HepG2 (cell line): Measurements from ENCODE around the gene CMTM1. TPM values are rescaled to one million over a fixed set of nuclear protein-coding genes. Genes with fewer than 3 reads are reported as not detected.
A peak's percentile ranks its signal among the peaks of the same experiment; 100 is the strongest.

ENCODE experiments used
- CCDC6 ChIP-seq: sonication (generic); formaldehyde crosslinking; IDR thresholded peaks from 2 replicates; pipeline ENCODE4 v1.8.1; 2022; ENCODE audit warnings: mild to moderate bottlenecking, missing genetic modification reagents, moderate library complexity
- CENPX ChIP-seq: sonication (generic); formaldehyde crosslinking; IDR thresholded peaks from 2 replicates; pipeline ENCODE4 v1.9.0; 2021; ENCODE audit warnings: mild to moderate bottlenecking, missing genetic modification reagents, moderate library complexity
- ESRRA ChIP-seq: sonication (generic); formaldehyde crosslinking; IDR thresholded peaks from 2 replicates; pipeline ENCODE4 v1.5.1; 2020; ENCODE audit warnings: mild to moderate bottlenecking, low read depth, missing genetic modification reagents
- HMG20A ChIP-seq: IDR thresholded peaks from 2 replicates; pipeline ENCODE4 v1.6.1; 2016; ENCODE audit warnings: borderline replicate concordance
- HOXA7 ChIP-seq: sonication (generic); formaldehyde crosslinking; IDR thresholded peaks from 2 replicates; pipeline ENCODE4 v1.8.1; 2022; ENCODE audit warnings: mild to moderate bottlenecking, missing genetic modification reagents, moderate library complexity
- KDM2A ChIP-seq: sonication (generic); formaldehyde crosslinking; IDR thresholded peaks from 2 replicates; pipeline ENCODE4 v1.4.0; 2020; ENCODE audit warnings: low read depth, missing genetic modification reagents, borderline replicate concordance
- KDM6A ChIP-seq: IDR thresholded peaks from 2 replicates; pipeline ENCODE4 v1.6.1; 2016; ENCODE audit warnings: low read depth
- MTA3 ChIP-seq: sonication (generic); formaldehyde crosslinking; IDR thresholded peaks from 2 replicates; pipeline ENCODE4 v1.4.0; 2020; ENCODE audit warnings: missing genetic modification reagents
- PRPF4 ChIP-seq: fragments of 200-400 bp; formaldehyde crosslinking; IDR thresholded peaks from 2 replicates; pipeline ENCODE4 v1.6.1; 2016; ENCODE audit warnings: low read length, low read depth; ENCODE audit not compliant: poor library complexity, severe bottlenecking
- ZFP62 ChIP-seq: sonication (generic); formaldehyde crosslinking; IDR thresholded peaks from 2 replicates; pipeline ENCODE4 v1.4.0; 2020; ENCODE audit warnings: missing genetic modification reagents
- ZNF10 ChIP-seq: sonication (generic); formaldehyde crosslinking; IDR thresholded peaks from 2 replicates; pipeline ENCODE4 v1.4.0; 2020; ENCODE audit warnings: mild to moderate bottlenecking, low read depth, missing genetic modification reagents, borderline replicate concordance
- ZNF343 ChIP-seq: sonication (generic); formaldehyde crosslinking; IDR thresholded peaks from 2 replicates; pipeline ENCODE4 v1.4.0; 2020; ENCODE audit warnings: mild to moderate bottlenecking, missing genetic modification reagents
- ZNF367 ChIP-seq: sonication (generic); formaldehyde crosslinking; IDR thresholded peaks from 2 replicates; pipeline ENCODE4 v1.4.0; 2020; ENCODE audit warnings: missing genetic modification reagents, borderline replicate concordance
- ZNF7 ChIP-seq: IDR thresholded peaks from 2 replicates; pipeline ENCODE4 v1.6.1; 2016; ENCODE audit warnings: missing biosample characterization, missing genetic modification reagents
- ZNF768 ChIP-seq: sonication (generic); formaldehyde crosslinking; IDR thresholded peaks from 2 replicates; pipeline ENCODE4 v1.4.0; 2020; ENCODE audit warnings: missing genetic modification reagents
- polyA plus RNA-seq, 8 experiments: library from polyadenylated mRNA; depleted of rRNA in 3 of 8; stranded (reverse) in 7 of 8; unstranded in 1 of 8; fragments of >200 nt; fragmentation: Illumina TruSeq in 4 of 8; extraction: Trizol in 4 of 8; gene quantifications; 2 replicates each; pipeline versions ENCODE4 v1.2.1 to v1.2.3, GENCODE V29; 2011 to 2016; ENCODE audit warnings: low read depth in 4 of 8, missing spikeins in 1 of 8, mixed read lengths in 1 of 8; ENCODE audit not compliant: insufficient read depth in 1 of 8
- total RNA-seq, 5 experiments: library from RNA; depleted of rRNA; stranded (reverse); fragments of >200 nt; fragmentation: Illumina TruSeq; extraction: Trizol; gene quantifications; 2 replicates each; pipeline ENCODE4 v1.2.3, GENCODE V29; 2016; ENCODE audit warnings: low read depth in 1 of 5
- TF ChIP-seq, protein P1 (sequence below): IDR thresholded peaks from 2 replicates; pipeline ENCODE4 v1.4.0; 2020; ENCODE audit warnings: mild to moderate bottlenecking, missing genetic modification reagents
- TF ChIP-seq, protein P2 (sequence below): sonication (generic); formaldehyde crosslinking; IDR thresholded peaks from 2 replicates; pipeline ENCODE4 v1.4.0; 2020; ENCODE audit warnings: missing genetic modification reagents, borderline replicate concordance
- TF ChIP-seq, protein P3 (sequence below): sonication (generic); formaldehyde crosslinking; IDR thresholded peaks from 2 replicates; pipeline ENCODE4 v1.4.0; 2020; ENCODE audit warnings: missing genetic modification reagents
- TF ChIP-seq, protein P4 (sequence below): sonication (generic); formaldehyde crosslinking; conservative IDR thresholded peaks from 2 replicates; pipeline ENCODE4 v1.8.0; 2022; ENCODE audit warnings: missing genetic modification reagents

CMTM1 gene
- total and polyA plus RNA-seq, 2 of the 13 experiments (the other 11 are each of a cell fraction or from before 2014, with no cell fraction given) = 1.7 to 2.9 TPM

DNA sequence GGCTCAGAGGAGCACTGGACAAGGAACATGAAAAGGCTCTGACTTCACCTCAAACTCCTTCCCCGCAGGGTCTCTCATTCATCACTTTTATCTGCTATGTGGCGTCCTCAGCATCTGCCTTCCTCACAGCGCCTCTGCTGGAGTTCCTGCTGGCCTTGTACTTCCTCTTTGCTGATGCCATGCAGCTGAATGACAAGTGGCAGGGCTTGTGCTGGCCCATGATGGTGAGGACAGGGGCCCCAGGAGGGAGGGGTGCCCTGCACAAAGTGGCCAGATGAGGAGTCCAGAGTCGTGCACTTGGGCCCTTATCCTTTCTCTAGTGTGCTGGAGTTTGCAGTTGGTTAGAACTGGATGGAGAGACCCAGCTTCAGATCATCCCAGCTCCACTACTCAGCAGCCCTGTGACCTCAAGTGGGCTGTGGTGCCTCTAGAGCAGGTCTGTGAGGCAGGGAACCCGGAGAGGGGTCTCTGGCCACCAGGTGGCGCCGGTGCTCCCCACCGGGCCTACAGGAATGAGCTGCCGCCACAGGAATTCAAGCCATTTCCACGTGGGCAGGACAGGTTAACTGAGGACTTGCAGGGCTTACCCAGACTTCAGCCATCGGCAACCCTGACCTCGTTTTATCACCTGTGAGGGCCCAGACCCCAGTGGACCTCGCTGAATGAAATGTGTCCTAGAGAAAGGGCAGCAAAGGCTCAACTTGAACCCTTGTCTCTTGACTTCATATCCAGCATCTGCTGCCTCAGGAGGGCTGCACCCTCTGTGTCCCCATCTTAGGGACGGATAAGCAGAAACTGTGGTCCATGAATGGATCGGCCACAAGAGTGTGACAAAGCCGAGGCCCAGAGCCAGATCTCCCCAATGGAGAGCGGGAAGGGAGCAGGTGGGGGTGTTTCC, 42.3 kb downstream of the CMTM1 start (continued):
- peak; percentile 79 for TF ChIP-seq ESRRA (CRISPR knock-in tag)
- TF ChIP-seq HOXA7 (CRISPR knock-in tag) = no peak
- TF ChIP-seq, protein P1, sequence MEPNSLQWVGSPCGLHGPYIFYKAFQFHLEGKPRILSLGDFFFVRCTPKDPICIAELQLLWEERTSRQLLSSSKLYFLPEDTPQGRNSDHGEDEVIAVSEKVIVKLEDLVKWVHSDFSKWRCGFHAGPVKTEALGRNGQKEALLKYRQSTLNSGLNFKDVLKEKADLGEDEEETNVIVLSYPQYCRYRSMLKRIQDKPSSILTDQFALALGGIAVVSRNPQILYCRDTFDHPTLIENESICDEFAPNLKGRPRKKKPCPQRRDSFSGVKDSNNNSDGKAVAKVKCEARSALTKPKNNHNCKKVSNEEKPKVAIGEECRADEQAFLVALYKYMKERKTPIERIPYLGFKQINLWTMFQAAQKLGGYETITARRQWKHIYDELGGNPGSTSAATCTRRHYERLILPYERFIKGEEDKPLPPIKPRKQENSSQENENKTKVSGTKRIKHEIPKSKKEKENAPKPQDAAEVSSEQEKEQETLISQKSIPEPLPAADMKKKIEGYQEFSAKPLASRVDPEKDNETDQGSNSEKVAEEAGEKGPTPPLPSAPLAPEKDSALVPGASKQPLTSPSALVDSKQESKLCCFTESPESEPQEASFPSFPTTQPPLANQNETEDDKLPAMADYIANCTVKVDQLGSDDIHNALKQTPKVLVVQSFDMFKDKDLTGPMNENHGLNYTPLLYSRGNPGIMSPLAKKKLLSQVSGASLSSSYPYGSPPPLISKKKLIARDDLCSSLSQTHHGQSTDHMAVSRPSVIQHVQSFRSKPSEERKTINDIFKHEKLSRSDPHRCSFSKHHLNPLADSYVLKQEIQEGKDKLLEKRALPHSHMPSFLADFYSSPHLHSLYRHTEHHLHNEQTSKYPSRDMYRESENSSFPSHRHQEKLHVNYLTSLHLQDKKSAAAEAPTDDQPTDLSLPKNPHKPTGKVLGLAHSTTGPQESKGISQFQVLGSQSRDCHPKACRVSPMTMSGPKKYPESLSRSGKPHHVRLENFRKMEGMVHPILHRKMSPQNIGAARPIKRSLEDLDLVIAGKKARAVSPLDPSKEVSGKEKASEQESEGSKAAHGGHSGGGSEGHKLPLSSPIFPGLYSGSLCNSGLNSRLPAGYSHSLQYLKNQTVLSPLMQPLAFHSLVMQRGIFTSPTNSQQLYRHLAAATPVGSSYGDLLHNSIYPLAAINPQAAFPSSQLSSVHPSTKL (CRISPR knock-in tag) = peak; percentile 82
- peak; percentile 48; the same call in 1 of the 2 replicates for TF ChIP-seq HMG20A (CRISPR knock-in tag)
- no peak for TF ChIP-seq CENPX (CRISPR knock-in tag)
- TF ChIP-seq, protein P2, sequence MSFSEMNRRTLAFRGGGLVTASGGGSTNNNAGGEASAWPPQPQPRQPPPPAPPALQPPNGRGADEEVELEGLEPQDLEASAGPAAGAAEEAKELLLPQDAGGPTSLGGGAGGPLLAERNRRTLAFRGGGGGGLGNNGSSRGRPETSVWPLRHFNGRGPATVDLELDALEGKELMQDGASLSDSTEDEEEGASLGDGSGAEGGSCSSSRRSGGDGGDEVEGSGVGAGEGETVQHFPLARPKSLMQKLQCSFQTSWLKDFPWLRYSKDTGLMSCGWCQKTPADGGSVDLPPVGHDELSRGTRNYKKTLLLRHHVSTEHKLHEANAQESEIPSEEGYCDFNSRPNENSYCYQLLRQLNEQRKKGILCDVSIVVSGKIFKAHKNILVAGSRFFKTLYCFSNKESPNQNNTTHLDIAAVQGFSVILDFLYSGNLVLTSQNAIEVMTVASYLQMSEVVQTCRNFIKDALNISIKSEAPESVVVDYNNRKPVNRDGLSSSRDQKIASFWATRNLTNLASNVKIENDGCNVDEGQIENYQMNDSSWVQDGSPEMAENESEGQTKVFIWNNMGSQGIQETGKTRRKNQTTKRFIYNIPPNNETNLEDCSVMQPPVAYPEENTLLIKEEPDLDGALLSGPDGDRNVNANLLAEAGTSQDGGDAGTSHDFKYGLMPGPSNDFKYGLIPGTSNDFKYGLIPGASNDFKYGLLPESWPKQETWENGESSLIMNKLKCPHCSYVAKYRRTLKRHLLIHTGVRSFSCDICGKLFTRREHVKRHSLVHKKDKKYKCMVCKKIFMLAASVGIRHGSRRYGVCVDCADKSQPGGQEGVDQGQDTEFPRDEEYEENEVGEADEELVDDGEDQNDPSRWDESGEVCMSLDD (CRISPR knock-in tag) = no peak
- no peak for TF ChIP-seq ZNF10 (CRISPR knock-in tag)
- peak; percentile 19; the same call in 1 of the 2 replicates for TF ChIP-seq CCDC6
- TF ChIP-seq KDM6A (CRISPR knock-in tag) = no peak
- 0 out of 2 replicates have a peak, but pooled peaks have one; percentile 58 for TF ChIP-seq ZNF367 (CRISPR knock-in tag)
- no peak for TF ChIP-seq MTA3 (CRISPR knock-in tag)
- TF ChIP-seq, protein P3, sequence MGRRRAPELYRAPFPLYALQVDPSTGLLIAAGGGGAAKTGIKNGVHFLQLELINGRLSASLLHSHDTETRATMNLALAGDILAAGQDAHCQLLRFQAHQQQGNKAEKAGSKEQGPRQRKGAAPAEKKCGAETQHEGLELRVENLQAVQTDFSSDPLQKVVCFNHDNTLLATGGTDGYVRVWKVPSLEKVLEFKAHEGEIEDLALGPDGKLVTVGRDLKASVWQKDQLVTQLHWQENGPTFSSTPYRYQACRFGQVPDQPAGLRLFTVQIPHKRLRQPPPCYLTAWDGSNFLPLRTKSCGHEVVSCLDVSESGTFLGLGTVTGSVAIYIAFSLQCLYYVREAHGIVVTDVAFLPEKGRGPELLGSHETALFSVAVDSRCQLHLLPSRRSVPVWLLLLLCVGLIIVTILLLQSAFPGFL (CRISPR knock-in tag) = no peak
- TF ChIP-seq ZNF768 (CRISPR knock-in tag) = peak; percentile 54; the same call in 1 of the 2 replicates
- TF ChIP-seq KDM2A (CRISPR knock-in tag) = peak; percentile 88
- TF ChIP-seq ZFP62 (CRISPR knock-in tag) = no peak
- TF ChIP-seq, protein P4, sequence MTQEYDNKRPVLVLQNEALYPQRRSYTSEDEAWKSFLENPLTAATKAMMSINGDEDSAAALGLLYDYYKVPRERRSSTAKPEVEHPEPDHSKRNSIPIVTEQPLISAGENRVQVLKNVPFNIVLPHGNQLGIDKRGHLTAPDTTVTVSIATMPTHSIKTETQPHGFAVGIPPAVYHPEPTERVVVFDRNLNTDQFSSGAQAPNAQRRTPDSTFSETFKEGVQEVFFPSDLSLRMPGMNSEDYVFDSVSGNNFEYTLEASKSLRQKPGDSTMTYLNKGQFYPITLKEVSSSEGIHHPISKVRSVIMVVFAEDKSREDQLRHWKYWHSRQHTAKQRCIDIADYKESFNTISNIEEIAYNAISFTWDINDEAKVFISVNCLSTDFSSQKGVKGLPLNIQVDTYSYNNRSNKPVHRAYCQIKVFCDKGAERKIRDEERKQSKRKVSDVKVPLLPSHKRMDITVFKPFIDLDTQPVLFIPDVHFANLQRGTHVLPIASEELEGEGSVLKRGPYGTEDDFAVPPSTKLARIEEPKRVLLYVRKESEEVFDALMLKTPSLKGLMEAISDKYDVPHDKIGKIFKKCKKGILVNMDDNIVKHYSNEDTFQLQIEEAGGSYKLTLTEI (CRISPR knock-in tag) = no peak
- no peak for TF ChIP-seq ZNF7 (CRISPR knock-in tag)
- TF ChIP-seq PRPF4 = no peak
- TF ChIP-seq ZNF343 = 0 out of 2 replicates have a peak, but pooled peaks have one; percentile 87
